Stromal cell of bone marrow (primary cell): Measurements from ENCODE around the gene ULK4.

Experiments used
- DNase-seq: peaks from one replicate; pipeline ENCODE4 v3.0.0-alpha.2; 2012; ENCODE audit warnings: low read depth

ULK4 gene

GRCh38 chr3:41222012-41222411 is 739.9 kb downstream of the ULK4 start:
- no peak for DNase-seq

DNA sequence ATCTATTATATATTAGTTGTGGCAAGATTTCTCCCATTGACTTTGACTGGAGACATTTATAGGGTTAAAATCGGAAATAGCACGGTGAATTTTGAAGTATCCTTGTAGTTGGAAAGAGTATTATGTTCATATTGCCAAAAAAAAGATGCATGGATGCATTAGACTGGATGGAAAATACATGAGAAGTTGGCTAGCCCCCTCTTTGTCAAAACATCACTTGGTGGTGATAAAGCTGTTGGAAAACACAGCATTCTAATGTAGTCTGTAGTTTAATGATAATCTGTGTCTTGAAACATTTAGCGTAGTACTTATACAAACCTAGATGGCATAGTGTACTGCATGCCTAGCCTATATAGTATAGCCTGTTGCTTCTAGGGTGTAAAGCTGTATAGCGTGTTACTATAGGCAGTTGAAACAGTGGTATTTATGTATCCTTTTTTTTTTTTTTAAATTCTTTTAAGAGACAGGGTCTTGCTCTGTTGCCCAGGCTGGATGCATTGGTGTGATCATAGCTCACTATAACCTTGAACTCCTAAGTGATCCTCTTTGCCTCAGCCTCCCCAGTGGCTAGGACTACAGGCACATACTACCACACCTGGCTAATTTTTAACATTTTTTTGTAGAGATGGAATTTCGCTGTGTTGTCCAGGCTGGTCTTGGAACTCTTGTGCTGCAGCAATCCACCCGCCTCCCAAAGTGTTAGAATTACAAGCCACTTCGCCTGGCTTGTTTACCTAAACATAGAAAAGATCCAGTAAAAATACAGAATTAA is 740.8 kb downstream of the ULK4 start:
- no peak for DNase-seq

GRCh38 chr3:41219424-41219823 is 742.5 kb downstream of the ULK4 start:
- DNase-seq, result no peak

DNA sequence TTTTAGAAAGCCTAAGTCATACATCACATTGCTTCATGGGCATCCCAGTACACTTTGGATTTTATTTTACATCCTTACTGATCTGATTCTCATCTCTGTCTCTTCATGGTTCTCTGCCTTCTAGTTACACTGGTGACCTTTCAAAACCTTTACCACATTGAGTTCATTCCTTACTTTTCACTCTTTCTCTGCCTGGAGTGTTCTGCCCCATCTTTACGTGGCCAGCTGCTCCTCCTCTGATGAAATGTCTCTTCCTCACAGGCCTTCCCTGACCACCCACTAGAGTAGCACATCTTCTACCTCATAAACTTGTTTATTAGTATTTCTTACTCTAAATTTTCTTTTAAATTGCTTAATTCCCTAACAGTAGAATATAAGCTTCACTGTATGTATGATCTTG is 744.9 kb downstream of the ULK4 start:
- no peak for DNase-seq

- no peak for DNase-seq
Observed at GRCh38 chr3:41216422-41216821, 745.5 kb downstream of the ULK4 start.

DNA sequence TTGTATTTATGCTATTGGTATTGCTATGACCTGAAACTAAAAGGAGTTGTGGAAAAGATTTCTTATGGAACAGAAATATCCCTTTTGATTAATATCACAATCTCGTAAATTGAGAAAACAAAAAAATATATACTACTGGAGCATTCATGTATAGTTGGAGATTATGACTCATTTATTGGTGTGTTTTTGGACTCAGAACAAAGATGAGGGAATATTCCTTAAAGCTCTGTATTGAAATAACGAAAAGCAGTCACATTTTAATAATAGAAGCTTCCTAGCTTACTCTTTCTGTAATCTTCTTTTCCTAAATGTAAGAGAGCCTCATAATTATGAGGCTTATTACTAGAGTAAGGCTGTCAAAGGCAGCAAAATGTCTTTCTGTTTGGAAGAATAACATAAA is 748.3 kb downstream of the ULK4 start:
- DNase-seq, result no peak

DNA sequence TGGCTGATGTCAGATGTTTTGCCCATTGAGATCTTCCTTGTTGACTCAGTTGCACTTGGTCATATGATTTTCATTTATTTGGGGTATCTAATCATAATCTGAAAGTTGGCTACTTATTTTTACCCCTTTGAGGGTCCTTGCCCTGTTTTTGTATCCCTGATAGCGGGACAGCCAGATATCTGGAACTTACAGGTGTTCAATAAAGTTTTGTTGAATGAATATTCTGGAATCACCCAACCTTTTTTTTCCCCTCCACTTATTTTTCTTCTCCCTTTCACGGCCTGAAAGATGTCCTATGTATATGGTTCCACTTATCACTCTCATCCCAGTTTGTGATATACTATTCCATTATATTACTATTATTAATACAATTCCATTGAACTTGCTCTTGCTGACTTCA is 749.8 kb downstream of the ULK4 start:
- no peak for DNase-seq

- DNase-seq, result no peak
Observed at GRCh38 chr3:41210966-41211365, 750.9 kb downstream of the ULK4 start.

DNA sequence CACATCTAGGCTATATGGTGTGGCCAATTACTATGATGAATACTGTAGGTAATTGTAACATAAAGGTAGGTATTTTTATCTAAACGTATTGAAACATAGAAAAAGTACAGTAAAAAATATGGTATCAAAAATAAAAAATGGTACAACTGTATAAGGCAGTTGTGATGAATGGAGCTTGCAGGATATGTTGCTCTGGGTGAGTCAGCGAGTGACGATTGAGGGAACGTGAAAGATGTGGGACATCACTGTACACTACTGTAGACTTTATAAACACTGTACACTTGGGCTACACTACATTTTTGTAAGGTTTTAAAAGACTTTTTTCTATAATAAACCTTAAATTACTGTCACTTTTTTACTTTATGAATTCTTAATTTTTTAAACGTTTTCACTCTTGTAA is 752.3 kb downstream of the ULK4 start:
- no peak for DNase-seq

DNA sequence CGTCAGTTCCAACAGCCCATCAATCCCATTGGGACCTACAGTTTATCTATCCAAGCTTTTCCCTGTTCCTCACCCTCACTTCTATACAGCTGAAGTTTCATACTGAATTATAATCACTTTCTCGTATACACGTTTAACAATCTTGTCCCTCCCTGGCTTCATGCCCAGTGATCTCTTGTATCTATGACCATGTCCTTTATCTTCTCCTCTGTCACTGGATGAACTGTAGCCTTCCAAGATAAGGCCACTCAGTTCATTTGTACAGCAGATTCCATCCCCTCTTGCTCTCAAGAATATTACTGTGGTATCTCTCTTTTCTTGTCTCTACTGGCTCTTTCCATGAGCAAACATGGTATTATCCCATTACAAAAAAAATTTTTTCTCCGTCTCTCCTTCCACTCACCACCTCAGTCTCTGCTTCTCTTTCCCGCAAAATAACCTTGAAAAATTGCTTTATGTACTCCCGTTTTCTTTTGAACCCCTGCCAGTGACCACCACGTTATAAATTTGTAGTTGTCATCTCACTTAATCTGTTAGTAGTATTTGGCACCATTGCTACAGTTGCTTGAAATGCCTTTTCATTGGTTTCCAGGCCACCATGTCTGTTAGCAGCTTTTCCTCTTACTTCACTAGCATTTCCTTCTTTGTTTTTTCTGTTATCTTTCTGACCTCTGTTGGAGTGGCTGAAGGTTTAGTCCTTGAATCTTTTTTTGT is 753.2 kb downstream of the ULK4 start:
- DNase-seq, result no peak

- DNase-seq, result no peak
Observed at GRCh38 chr3:41207355-41207754, 754.5 kb downstream of the ULK4 start.

DNA sequence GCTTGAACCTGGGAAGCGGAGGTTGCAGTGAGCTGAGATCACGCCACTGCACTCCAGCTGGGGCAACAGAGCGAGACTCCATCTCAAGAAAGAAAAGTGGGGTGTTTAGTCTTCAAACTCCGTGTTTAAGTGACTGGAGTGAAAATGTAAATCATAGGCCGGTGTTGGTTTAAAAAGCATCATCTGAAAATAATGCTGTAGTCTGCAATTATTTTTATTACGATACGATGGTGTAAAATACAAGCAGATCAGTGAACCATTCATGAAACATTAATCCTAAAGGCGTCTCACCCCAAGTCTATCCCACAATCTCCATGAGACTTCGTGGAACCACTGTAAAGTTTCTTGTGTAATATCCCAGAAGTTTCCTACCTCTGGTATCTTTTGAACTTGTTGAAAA is 756.3 kb downstream of the ULK4 start:
- no peak for DNase-seq

GRCh38 chr3:41204369-41204768 is 757.5 kb downstream of the ULK4 start:
- no peak for DNase-seq

GRCh38 chr3:41202834-41203345 is 759.0 kb downstream of the ULK4 start:
- DNase-seq, result peak; percentile 59

GRCh38 chr3:41202075-41202833 is 759.6 kb downstream of the ULK4 start:
- DNase-seq, result no peak

GRCh38 chr3:41200669-41201021 is 761.3 kb downstream of the ULK4 start:
- no peak for DNase-seq

DNA sequence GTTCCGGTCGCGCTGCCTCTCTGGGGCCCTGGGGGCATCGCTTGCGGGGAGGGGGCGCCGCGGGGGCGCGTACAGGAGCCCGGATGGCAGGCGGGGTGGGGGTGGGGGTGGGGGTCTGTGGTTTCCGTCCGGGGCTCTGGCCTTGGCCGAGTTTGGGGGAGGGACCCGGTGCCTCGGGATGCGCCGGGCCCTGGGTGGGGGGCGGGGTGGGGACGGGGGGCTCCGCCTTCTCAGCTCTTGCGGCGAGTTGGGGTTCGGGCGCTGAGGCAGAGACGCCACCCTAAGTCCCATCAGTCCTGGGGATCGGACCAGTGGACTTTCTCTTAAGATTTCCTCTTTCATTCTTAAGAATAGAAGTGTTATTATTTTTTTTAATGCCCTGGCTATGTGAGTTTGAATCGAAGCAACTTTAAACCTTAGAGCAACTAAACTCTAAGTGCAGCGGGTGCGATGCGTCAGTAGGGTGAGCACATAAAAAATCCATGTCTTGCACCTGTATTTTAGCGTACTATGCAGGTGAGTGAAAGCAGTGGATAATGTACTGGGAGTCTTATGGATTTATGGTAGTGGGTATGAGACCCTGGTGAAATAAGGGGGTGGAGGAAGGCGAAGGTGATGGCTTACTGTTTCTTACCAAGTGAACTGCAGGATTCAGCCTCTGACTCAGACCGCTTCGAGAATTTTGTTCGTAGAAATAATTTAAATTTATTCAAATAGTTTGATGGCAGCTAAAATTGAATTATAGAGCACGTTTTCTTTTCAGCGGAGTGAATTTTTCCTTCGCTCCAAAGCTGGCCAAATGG is 761.8 kb downstream of the ULK4 start:
- no peak for DNase-seq

GRCh38 chr3:41198950-41199865 is 762.7 kb downstream of the ULK4 start, which contains the start of gene CTNNB1:
Gene CTNNB1, plus strand, starts transcription at chr3:41199505. Its CDS starts 24,564 bp downstream, at chr3:41224069.
- DNase-seq, result peak; percentile 87

GRCh38 chr3:41198526-41198925 is 763.4 kb downstream of the ULK4 start:
- no peak for DNase-seq

DNA sequence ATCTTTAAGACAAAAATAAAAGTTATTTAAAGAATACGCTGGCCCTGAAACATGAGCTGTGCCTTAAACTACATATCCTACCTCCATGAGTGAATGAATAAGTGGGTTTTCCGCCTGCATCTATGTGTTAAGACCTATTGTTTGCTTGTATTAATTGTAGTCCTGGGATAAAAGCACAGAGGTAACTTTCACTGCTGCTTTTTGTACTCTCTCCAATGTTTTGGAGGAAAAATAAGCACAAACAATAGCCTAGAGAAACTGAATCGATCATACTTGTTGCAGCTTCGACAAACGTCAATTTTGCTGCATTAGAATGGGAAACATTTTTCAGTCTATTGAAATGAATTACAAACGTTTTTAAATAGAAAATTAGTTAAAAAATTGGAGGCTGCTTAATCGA is 763.9 kb downstream of the ULK4 start:
- DNase-seq, result no peak
